IPS DF 4.7 (cell line): ENCODE data around the gene THSD8.

Experiments
- DNase-seq: peaks from one replicate; pipeline ENCODE4 v3.0.0-alpha.2; 2013; ENCODE audit warnings: low spot score; ENCODE audit errors: extremely low read depth

THSD8 gene

DNA sequence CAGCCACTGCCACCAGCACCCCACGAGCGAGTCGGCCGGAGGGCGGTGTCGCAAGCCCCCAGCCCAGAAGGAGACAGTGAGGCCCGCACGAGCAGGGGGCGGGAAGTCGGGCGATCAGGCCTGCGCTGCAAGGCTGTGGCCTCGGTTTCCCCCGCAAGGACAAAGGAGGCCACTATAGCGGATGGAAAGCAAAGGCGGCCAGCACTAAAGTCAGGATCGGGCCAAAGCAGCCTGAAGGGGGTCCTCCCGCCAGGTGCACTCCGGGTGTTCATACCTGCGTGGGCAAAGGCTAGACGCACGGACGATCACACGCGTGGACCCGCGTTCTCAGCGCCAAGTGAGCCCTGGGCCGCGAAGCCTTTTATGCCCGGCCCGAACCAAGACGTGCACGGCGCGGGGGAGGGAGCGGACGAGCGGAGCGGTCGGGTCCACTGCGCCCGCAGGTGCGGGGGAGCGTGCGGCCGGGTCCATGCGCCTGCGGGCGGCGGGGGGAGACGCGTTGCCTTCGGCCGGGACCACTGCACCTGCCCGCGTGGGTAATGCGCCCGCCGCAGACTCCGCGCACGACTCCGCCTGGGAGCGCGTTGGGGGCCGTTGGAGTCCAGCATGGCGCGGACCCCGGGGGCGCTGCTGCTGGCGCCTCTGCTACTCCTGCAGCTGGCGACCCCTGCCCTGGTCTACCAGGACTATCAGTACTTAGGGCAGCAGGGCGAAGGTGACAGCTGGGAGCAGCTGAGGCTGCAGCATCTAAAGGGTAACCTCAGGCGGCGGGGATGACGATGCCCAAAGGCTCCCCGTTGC lies at the start of gene THSD8, which contains the start of gene PRDX2:
TSS of gene THSD8 (plus strand) at position 604 of the 801 bp plus-strand sequence. CDS start at position 607, 3 bp downstream.
TSS of gene PRDX2 (minus strand) at position 335 of the 801 bp plus-strand sequence. CDS start 539 bp downstream, outside the sequence.
- DNase-seq = no peak

DNA sequence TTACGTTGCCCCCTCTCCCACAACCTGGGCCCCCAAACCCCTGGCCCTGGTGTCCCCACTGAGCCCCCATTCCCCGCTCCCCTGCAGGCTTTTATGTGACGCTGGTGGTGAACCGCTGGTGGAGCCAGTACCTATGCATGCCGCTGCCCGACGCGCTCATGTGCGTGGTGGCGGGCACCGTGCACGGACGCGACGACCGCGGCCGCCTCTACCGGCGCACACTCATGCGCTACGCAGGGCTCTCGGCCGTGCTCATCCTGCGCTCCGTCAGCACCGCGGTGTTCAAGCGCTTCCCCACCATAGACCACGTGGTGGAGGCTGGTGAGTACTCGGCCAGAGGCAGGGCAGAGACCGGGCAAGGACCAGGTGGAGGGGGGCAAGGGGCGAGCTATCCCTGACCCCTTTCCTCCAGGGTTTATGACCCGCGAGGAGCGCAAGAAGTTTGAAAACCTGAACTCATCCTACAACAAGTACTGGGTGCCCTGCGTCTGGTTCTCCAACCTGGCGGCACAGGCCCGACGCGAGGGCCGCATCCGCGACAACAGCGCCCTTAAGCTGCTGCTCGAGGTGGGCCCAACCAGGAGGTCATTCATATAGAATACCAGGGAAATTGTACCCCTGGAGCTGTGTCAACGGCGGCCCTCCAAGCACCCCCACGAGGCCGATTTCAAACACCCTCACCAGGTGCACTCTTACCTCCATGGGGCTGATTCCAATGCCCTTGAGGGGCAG lies 47.2 kb upstream of the THSD8 start:
- DNase-seq = no peak

DNA sequence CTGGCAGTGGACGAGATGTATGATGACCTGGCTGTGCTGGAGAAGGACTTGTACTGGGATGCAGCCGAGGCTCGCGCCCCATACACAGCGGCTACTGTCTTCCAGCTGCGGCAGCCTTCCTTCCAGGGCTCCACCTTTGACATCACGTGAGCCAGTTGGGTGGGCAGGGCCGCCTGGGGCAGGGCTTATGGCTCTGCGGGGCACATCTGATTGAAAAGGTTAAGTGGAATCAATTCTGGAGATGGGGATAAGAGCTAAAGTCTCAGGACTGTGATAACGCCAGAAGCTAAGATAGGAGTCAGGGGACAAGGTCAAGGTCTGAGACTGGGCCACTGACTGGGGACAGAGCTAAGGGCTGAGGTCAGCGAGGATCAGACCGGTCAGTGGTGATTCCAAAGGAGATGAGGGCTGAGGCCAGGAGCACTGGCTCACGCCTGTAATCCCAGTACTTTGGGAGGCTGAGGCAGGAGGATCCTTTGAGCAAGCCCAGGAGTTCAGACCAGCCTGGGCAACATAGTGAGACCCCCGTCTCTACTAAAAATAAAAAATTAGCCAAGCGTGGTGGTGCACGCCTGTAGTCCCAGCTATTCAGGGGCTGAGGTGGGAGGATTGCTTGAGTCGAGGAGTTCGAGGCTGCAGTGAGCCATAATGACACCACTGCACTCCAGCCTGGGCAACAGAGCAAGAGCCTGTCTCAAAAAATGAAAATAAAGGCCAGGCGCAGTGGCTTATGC lies 45.6 kb upstream of the THSD8 start:
- no peak for DNase-seq

DNA sequence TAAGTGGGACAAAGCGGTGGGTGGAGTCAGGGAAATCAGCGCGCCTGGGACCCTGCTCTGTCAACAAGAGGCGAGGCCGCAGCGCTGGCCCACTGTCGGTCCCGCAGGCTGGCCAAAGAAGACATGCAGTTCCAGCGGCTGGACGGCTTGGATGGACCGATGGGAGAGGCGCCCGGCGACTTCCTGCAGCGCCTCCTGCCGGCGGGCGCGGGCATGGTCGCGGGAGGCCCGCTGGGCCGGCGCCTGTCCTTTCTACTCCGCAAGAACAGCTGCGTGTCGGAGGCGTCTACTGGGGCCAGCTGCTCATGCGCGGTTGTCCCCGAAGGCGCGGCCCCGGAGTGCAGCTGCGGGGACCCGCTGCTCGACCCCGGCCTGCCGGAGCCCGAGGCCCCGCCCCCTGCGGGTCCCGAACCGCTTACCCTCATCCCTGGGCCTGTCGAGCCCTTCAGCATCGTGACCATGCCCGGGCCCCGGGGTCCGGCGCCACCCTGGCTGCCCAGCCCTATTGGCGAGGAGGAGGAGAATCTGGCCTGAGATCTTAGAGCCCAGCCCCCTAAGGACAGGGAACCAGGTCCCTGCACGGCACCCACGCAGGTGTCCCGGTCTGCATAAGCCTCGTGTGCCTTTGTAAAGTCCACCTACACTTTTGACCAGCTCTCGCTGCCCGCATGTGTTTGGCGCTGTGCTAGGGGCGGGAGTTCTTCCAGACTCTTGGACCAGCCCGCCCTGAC lies 44.2 kb upstream of the THSD8 start:
- DNase-seq = no peak

DNA sequence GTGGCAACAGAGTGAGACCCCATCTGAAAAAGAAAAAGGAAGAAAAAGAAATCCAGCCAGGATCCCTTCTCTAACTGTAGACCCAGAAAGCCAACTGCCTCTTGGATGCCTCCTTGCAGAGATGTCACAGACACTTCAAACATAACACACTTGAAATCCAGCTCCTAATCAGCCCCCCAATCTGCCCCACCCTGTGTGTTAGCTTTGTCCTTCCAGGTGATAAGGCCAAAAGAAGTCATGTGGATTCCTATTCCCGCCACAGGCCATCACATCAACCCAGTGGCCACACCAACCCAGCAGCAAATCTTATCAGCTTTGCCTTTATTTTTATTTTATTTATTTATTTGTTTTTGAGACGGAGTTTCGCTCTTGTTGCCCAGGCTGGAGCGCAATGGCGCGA lies 42.2 kb upstream of the THSD8 start:
- no peak for DNase-seq

DNA sequence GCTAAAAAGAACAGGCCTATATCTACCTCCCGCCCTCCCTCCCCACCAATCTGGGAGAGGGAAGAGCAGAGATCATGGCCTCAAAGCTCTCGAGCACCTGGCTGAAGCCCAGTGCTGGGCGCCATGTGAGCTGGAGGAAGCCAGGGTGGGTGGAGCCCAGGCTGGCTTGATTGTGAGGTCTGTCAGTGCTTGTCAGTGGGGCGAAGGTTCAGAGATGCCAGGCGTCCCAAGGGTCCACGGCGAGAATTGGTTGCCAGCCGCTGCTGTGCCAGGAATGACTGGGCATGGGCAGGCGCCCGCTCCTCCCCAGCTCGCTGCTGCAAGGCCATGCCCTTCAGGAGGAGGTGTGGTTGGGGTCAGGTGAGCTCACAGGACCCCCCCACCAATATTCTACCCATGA lies 38.8 kb upstream of the THSD8 start:
- DNase-seq = no peak

DNA sequence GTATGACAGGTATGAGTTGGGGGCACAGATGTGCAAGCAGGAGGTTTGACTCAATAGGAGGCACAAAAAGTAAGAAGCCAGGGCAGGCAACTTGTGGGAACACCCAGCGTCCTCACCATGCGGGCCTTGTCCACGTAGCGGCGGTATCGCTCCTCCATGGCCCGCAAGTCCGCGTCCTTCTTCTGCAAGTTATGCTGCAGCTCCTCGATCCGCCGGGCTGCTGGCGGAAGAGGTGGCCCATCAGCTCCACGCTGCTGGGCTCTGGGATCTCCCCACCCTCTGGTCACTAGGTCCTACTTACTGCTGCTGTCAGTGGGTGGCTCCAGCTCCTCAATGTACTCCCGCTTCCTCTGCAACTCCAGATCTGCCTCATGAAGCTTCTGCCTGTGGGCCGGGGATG lies 37.2 kb upstream of the THSD8 start:
- no peak for DNase-seq

DNA sequence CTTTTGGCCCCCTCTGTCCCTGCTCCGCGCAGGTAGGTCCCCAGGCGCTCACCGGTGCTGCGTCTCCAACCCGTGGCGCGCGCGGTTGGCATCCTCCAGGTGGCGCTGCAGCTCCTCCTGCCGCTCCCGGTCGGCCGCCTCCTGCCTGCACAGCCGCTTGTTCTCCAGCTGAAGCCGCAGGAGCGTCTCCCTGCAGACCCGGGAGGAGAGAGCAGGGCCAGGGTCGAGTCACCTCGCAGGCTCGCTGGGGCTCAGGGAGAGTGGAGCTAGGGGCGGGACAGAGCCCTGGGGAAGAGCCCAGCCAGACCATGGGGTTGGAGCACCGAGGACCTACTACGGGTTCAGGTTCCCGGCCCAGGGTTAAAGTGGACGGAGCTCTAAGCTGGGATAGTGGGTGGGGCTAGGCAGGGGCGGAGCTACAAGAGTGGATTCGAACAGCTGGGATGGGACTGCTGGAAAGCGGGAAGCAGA lies 35.8 kb upstream of the THSD8 start:
- no peak for DNase-seq

DNA sequence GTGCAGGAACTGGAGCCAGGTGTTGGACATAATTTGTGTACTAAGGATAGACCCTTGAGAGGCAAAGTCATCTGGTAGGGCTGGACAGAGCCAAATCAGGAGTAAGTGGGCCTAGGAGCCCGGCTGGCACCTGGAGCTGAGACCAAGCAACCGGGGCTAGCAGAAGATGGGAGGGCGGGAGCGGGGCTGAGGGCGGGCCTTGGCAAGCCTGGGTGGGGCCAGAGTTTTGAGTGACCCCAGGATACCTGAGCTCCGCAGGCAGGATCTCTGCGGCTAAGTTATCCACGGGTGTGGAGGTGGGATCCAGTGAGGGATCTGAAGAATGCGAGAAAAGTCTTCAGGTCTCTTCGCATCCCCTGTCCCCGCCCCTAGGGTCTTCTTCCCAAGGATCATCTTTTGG lies 34.7 kb upstream of the THSD8 start:
- DNase-seq = no peak

DNA sequence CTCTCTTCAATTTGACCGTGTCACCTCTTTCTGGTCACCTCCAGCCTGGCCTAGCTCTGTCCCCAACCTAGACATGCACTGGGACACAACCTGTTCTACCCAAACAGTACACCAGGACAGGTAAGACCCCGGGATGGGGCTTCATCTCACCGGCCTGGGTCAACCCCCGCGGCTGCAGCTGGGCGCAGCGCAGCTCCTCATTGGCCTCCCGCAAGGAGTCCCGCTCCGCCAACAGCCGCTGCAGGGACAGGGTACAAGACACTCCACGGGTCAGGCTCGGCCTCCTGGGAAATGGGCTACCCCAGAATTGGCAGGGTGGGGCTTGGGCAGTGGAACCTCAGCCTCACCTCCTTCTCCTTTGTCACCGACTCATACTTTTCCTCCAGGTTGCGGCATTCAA lies 34.2 kb upstream of the THSD8 start:
- no peak for DNase-seq

DNA sequence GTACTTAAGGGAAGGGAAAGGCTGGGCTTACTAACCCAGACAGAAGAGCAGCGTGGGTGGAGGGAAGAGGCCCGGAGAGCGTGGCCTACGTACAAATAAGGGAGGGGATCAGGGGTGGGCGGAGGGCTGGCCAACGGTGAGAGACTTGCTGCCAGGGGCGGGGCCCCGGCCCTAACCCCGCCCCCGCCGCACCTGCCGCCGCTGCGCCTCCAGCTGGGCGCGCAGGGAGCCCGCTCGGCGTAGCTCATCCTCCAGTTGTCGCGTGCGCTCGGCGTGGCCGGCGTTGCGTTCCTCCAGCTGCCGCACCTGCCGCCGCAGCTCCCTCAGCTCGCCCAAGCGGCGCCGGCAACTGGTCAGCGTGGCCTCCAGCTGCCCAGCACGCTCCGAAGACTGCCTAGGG lies 32.2 kb upstream of the THSD8 start:
- no peak for DNase-seq

DNA sequence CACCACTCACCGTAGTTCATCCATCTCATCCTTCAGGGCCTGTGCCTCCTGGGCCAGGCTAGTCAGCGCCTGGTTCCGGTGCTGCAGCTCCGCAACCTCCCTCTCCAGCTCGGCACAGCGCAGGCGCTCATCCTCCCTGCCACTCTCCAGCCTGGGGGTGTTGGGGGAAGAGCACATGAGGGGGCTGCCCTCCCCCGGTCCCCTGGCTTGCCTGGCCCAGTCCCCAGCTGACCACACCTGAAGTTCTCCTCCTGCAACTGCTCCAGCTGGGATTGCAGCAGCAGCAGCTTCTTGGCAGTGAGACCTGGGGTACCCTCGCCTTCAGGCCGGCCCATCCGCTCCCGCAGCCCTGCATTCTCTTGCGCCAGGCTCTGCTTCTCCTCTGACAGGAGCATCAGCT lies 30.9 kb upstream of the THSD8 start:
- no peak for DNase-seq

DNA sequence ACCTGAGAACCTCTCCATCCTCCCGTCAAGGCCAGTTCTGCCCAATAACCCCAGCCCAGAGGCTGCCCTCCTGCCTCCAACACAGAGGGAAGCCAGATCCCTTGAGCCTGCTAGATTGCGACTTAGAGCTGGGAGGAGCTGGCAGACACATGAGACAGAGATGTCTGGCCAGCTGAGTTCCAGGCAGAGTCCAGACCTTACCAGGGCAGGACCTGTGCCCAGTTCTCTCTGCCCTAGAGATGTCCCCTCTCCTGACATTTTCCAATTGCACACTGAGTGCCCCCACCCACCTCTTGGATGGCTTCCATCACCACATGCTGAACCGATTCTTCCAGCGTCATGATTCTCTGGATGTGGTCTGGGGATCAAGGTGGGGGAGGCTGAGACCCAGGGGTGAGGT lies 29.5 kb upstream of the THSD8 start:
- no peak for DNase-seq

DNA sequence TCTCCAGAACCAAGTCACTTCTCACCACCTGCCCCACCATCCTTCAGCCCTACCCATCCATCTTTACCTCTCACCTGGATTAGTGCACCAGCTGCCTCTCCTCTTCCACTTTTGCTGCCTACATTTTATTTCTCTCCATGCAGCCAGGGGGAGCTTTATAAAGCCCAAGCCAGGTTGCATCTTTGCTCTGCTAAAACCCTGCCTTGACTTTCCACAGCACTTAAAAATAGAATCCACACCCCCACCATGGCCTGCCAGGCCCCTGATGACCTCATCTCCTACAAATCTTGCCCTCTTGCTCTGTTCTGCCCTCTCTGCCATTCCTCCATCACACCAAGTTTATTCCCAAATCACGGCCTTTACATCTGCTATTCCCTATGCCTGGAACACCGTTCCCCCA lies 28.3 kb upstream of the THSD8 start:
- no peak for DNase-seq

DNA sequence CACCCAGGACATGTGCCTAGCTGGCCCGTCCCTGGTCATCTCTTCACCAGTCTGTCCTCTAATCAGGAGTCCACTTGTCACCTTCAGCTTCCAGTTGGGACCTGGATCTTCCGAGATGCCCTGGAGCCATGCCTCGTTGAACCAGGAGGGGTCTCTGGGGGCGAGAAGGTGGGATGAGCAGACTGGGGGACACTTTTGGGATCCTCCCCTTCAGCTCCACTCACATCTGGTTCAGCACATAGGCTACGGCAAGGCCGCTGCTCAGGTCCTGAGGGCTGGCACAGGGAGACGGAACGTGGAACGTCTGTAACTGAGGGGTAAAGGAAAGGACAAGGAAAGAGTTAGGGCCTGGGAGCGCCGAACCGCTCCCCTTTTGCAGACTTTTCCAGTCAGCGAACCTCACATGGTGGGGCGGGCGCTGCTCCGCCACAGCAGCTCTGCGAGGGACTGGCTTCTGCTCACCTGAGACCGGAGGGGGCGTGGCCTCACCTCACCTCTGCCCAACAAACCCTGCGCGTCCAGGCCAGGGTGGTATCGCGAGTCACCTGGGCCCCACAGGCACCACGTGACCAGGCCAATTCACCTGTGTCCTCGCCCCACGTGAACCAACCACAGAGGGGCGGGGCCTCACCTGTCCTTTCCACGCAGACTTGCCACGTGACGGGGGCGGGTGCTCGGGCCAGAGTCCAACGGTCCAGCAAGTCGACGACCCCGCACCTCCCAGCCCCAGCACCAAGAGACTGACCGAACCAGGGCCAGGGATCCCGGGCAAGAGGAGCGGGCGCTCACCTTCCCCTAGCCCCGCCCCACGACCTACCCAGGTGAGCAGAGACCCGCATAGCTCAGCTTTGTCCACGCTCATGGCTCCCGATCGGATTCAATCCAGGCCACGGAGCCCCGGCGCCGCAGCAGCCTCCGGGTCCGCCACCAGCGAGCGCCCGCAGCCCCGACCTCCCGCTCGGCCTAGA lies 27.0 kb upstream of the THSD8 start, which contains the start of gene HOOK2:
TSS of gene HOOK2 (minus strand) at position 965 of the 968 bp plus-strand sequence. CDS start at position 862, 103 bp downstream.
- no peak for DNase-seq

DNA sequence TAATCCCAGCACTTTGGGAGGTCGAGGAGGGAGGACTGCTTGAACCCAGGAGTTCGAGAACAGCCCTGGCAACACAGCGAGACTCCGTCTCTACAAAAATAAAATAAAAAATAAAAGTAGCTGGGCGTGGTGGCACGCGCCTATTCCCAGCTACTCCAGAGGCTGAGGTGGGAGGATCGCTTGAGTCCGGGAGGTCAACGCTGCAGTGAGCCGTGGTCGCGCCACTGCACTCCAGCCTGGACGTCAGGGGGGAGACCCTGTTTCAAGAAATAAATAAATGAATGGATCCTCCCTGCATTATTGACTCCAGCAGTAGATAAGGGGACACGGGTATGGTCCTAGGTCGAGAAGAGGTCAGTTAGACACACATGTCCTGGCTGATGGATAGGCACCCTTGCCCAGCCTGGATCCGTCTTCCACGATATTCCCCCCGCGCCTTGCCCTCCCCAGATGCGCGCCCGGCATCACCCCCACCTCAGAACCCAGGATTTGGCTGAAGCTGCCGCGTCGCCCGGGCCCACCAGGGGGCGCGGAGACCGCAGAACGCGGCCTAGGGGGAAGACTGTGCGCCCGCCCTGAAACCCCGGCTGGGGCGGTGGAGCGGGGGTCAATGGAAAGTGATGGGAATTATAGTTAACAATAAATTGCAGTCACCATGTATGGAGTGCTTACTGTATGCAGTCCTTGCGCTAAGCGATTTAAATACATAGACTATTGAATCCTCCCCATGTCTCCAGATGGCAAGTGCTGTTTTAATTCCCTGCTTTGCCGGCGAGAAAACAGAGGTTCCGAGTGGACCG lies 24.5 kb upstream of the THSD8 start:
- DNase-seq = no peak

DNA sequence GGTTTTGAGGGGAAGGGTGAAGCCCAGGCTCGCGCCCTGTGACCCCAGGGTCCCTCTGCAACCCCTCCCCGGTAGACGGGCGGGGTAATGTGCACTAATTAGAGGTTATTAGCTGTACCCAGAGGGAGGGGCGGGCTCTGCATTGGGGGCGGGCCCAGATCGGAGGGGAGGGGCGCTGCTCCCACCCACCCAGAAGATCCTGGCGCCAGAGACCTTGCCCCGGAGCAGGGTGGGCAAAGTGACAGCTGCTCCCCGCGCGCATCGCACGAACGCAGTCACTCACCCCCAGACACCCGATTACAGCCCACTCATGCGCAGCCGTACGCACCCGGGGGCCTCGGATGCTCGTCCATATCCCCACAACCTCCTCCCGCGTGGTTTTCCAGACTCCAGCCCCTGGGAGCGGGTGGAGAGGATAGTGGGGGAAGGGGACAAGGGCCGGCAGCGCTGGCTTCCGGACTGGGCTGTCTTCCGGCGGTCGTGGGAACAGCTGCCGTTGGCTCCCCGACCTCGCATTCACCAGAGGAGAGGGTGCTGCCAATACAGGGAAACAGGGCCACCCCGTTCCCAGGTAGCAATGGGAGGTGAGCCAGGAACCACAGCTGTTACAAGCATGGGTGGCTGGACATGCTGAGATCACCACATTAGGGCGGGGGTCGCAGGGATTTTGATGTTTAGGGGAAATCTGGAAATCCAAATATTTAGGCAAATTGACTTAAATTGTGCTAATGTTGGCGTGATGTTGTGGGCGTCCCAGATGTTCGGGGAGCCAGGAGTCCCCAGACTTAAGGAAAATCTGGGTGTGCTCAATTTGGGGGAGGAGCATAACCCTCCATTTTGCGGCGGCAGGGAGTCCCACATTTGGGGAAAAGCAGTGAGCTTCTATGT lies 23.6 kb upstream of the THSD8 start:
- no peak for DNase-seq

DNA sequence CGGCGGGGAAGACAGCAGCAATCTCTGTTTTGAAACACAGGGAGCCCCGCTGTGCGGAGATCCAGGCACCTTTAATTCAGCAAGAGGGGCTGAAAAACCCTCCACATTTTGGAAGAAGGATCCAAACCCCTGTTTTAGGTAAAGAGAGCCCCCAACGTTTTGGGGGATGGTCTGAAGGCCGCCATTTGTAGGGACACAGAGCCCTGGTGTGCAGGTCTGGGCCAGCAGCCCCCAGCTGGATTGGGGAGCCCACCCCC lies 23.0 kb upstream of the THSD8 start:
- no peak for DNase-seq
